IMR-90 (cell line): ENCODE data around the gene VAMP3. TPM values are rescaled to one million over a fixed set of nuclear protein-coding genes. Genes with fewer than 3 reads are reported as not detected.

ENCODE experiments used
- ATAC-seq: fragments of 200-7000 bp; cut with Tn5 transposase; 2 replicates; pipeline ENCODE4 v1.9.1; 2020; ENCODE audit warnings: low read depth, mild to moderate bottlenecking, moderate library complexity
- BruUV-seq: library from RNA; stranded (reverse); fragments of 400-500 nt; replicated peaks from 2 replicates; lab custom pipeline; 2021; lab: Mats Ljungman, UMichigan
- CTCF ChIA-PET: fragments of 300-600 bp; formaldehyde crosslinking; extraction: SDS; loops from one replicate; lab custom pipeline; 2021; ENCODE audit warnings: antibody characterized with exemption; lab: Yijun Ruan, JAX
- POLR2A ChIA-PET: fragments of 300-600 bp; sonication (Branson Sonifier 250); formaldehyde crosslinking; loops from one replicate; lab custom pipeline; 2022; ENCODE audit warnings: antibody characterized with exemption; ENCODE audit not compliant: unreplicated experiment; lab: Charles Lee
- DNase-seq: peaks from one replicate; pipeline ENCODE4 v3.0.0; 2013
- H2AFZ ChIP-seq: replicated peaks from 2 replicates; pipeline ENCODE3; 2013; ENCODE audit warnings: low read length, mild to moderate bottlenecking; ENCODE audit not compliant: poor library complexity
- H2AK5ac ChIP-seq: 2 replicates; pipeline ENCODE4 v1.6.1; 2013; ENCODE audit warnings: low read depth, low read length, inconsistent platforms
- H2AK9ac ChIP-seq: replicated peaks from 2 replicates; pipeline ENCODE3; 2013; ENCODE audit warnings: mild to moderate bottlenecking, low read depth, low read length, moderate library complexity; ENCODE audit not compliant: poor library complexity
- H2BK120ac ChIP-seq: 2 replicates; pipeline ENCODE4 v1.6.1; 2013; ENCODE audit warnings: low read depth, low read length, inconsistent platforms
- H2BK15ac ChIP-seq: 3 replicates; pipeline ENCODE4 v1.6.1; 2013; ENCODE audit warnings: low read depth, low read length, inconsistent platforms
- H2BK20ac ChIP-seq: 2 replicates; pipeline ENCODE4 v1.6.1; 2013; ENCODE audit warnings: low read depth, mild to moderate bottlenecking, inconsistent platforms, low read length, moderate library complexity
- H2BK5ac ChIP-seq: 2 replicates; pipeline ENCODE4 v1.6.1; 2013; ENCODE audit warnings: mild to moderate bottlenecking, low read depth, low read length, inconsistent platforms; ENCODE audit not compliant: poor library complexity, severe bottlenecking
- H3K14ac ChIP-seq: replicated peaks from 2 replicates; pipeline ENCODE4 v1.6.1; 2013; ENCODE audit warnings: low read depth, low read length, inconsistent platforms
- H3K18ac ChIP-seq: 2 replicates; pipeline ENCODE4 v1.6.1; 2013; ENCODE audit warnings: low read depth, low read length, control low read depth
- H3K23ac ChIP-seq: 2 replicates; pipeline ENCODE4 v1.6.1; 2013; ENCODE audit warnings: low read depth, low read length, inconsistent platforms
- H3K27ac ChIP-seq: 2 replicates; pipeline ENCODE4 v1.5.1; 2013; ENCODE audit warnings: mild to moderate bottlenecking, control low read depth, low read length; ENCODE audit not compliant: insufficient read depth
- H3K27me3 ChIP-seq: 2 replicates; pipeline ENCODE4 v1.6.1; 2013; ENCODE audit warnings: low read length; ENCODE audit not compliant: control insufficient read depth, insufficient read depth
- H3K36me3 ChIP-seq: 2 replicates; pipeline ENCODE4 v1.6.1; 2013; ENCODE audit warnings: low read length, mixed read lengths; ENCODE audit not compliant: control insufficient read depth, insufficient read depth
- H3K4ac ChIP-seq: 2 replicates; pipeline ENCODE4 v1.6.1; 2013; ENCODE audit warnings: low read depth, low read length, inconsistent platforms
- H3K4me1 ChIP-seq: 2 replicates; pipeline ENCODE4 v1.6.1; 2013; ENCODE audit warnings: low read length, mixed read lengths; ENCODE audit not compliant: control insufficient read depth, insufficient read depth
- H3K4me2 ChIP-seq: 2 replicates; pipeline ENCODE4 v1.6.1; 2013; ENCODE audit warnings: low read depth, mild to moderate bottlenecking, control low read depth, low read length, moderate library complexity
- H3K4me3 ChIP-seq: 2 replicates; pipeline ENCODE4 v1.5.1; 2013; ENCODE audit warnings: low read depth, mild to moderate bottlenecking, control low read depth, low read length, moderate library complexity; ENCODE audit not compliant: insufficient read depth
- H3K56ac ChIP-seq: 2 replicates; pipeline ENCODE4 v1.6.1; 2013; ENCODE audit warnings: low read length, inconsistent platforms; ENCODE audit not compliant: insufficient read depth; ENCODE audit errors: extremely low read depth
- H3K79me1 ChIP-seq, 2 experiments: 2 replicates each; pipeline ENCODE4 v1.6.1; 2013; ENCODE audit warnings: low read length in 2 of 2, inconsistent platforms in 1 of 2, low read depth in 1 of 2
- H3K9ac ChIP-seq: 2 replicates; pipeline ENCODE4 v1.6.1; 2013; ENCODE audit warnings: low read depth, low read length, control low read depth
- H3K9me1 ChIP-seq: 2 replicates; pipeline ENCODE4 v1.6.1; 2013; ENCODE audit warnings: low read length, inconsistent platforms; ENCODE audit not compliant: insufficient read depth
- H3K9me3 ChIP-seq: 2 replicates; pipeline ENCODE4 v1.6.1; 2013; ENCODE audit warnings: low read length; ENCODE audit not compliant: control insufficient read depth, insufficient read depth
- H4K20me1 ChIP-seq: 2 replicates; pipeline ENCODE4 v1.6.1; 2013; ENCODE audit warnings: low read length, inconsistent platforms; ENCODE audit not compliant: insufficient read depth
- H4K5ac ChIP-seq: 2 replicates; pipeline ENCODE4 v1.6.1; 2013; ENCODE audit warnings: mild to moderate bottlenecking, low read depth, low read length, control low read depth
- H4K8ac ChIP-seq, 2 experiments: 2 replicates each; pipeline ENCODE4 v1.6.1; 2013; ENCODE audit warnings: low read depth in 2 of 2, low read length in 2 of 2, control low read depth in 1 of 2, inconsistent platforms in 1 of 2
- H4K91ac ChIP-seq: 2 replicates; pipeline ENCODE4 v1.6.1; 2013; ENCODE audit warnings: low read depth, low read length, inconsistent platforms; ENCODE audit not compliant: insufficient read depth
- BHLHE40 ChIP-seq: fragments of 150-350 bp; IDR thresholded peaks from 2 replicates; pipeline ENCODE4 v1.6.1; 2016; ENCODE audit warnings: mild to moderate bottlenecking, low read depth, low read length
- CEBPB ChIP-seq: IDR thresholded peaks from 2 replicates; pipeline ENCODE4 v1.6.1; 2012; ENCODE audit warnings: low read depth, low read length, improper control_type of control experiment
- CHD1 ChIP-seq: IDR thresholded peaks from 2 replicates; pipeline ENCODE4 v1.6.1; 2012; ENCODE audit warnings: low read depth, low read length, improper control_type of control experiment
- FOS ChIP-seq: fragments of 150-350 bp; IDR thresholded peaks from 2 replicates; pipeline ENCODE4 v1.6.1; 2016; ENCODE audit warnings: low read depth, low read length
- MAFK ChIP-seq: IDR thresholded peaks from 2 replicates; pipeline ENCODE4 v1.6.1; 2012; ENCODE audit warnings: low read depth, low read length, improper control_type of control experiment
- MAZ ChIP-seq: IDR thresholded peaks from 2 replicates; pipeline ENCODE4 v1.6.1; 2012; ENCODE audit warnings: low read depth, mild to moderate bottlenecking, low read length, improper control_type of control experiment, moderate library complexity, borderline replicate concordance
- RAD21 ChIP-seq: IDR thresholded peaks from 2 replicates; pipeline ENCODE4 v1.6.1; 2012; ENCODE audit warnings: low read length, improper control_type of control experiment
- RCOR1 ChIP-seq: IDR thresholded peaks from 2 replicates; pipeline ENCODE4 v1.6.1; 2012; ENCODE audit warnings: mild to moderate bottlenecking, low read length, improper control_type of control experiment; ENCODE audit not compliant: insufficient replicate concordance
- SMC3 ChIP-seq: fragments of 150-350 bp; IDR thresholded peaks from 2 replicates; pipeline ENCODE4 v1.6.1; 2016; ENCODE audit warnings: low read depth, mild to moderate bottlenecking, antibody characterized with exemption, low read length, moderate library complexity
- WGBS, 2 experiments: methylation state at CpG; one replicate each; pipeline versions ENCODE4 v1.1.5 to v1.1.7; 2013; ENCODE audit warnings: missing lambda C conversion rate in 2 of 2; ENCODE audit not compliant: insufficient read length in 1 of 2; ENCODE audit errors: extremely low coverage in 2 of 2; 5-methylcytosine and 5-hydroxymethylcytosine counted together
- dilution Hi-C: fragments of 300-500 bp; cut with HindIII; formaldehyde crosslinking; loops from one replicate; pipeline ENCODE4 v1.14.3; 2018; ENCODE audit warnings: low sequenced_read_pairs; ENCODE audit not compliant: unreplicated experiment
- in situ Hi-C: fragments of 300-500 bp; cut with MboI; formaldehyde crosslinking; loops from 3 replicates; pipeline ENCODE4 v1.14.3; 2019; ENCODE audit warnings: low sequenced_read_pairs, inconsistent platforms, mixed read lengths
- intact Hi-C: fragments of 100-400 bp; cut with micrococcal nuclease; formaldehyde crosslinking; loops from 2 replicates; pipeline ENCODE4 v1.10.0; 2022
- polyA plus RNA-seq, 3 experiments: library from polyadenylated mRNA; depleted of rRNA; stranded (reverse); fragments of >200 nt; gene quantifications; 2 replicates each; pipeline ENCODE4 v1.2.3, GENCODE V29; 2012; ENCODE audit warnings: low replicate concordance in 1 of 3
- total RNA-seq: library from RNA; depleted of rRNA; stranded (reverse); fragments of >200 nt; gene quantifications from 2 replicates; pipeline ENCODE4 v1.2.3, GENCODE V29; 2012
- TF ChIP-seq, protein P1 (sequence below): fragments of 150-350 bp; IDR thresholded peaks from 2 replicates; pipeline ENCODE4 v1.6.1; 2016; ENCODE audit warnings: low read depth, mild to moderate bottlenecking, low read length, moderate library complexity, borderline replicate concordance

Gene VAMP3
- total and polyA plus RNA-seq, 2 of the 4 experiments (the other 2 are of a cell fraction): 99.1 to 354 TPM

DNA sequence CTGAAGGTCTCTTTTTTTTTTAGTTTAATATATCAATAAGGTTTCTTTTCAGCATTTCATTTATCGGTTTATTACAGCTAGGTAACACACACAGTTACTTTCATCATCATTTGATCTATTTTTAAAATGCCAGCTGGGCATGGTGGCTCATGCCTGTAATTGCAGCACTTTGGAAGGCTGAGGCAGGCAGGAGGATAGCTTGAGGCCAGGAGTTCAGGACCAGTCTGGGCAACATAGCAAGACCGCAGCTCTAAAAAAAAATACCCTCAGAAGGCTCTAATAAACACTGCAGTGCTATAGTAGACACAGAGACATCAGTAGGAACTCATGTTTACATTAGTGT lies 48.5 kb upstream of the VAMP3 start:
- no peaks in the 10 kb centered on the region for H3K9me1 ChIP-seq
- intact Hi-C loops: no loop called here
- no peaks in the 10 kb centered on the region for H4K20me1 ChIP-seq
- WGBS, 2 experiments: no CpG with 5 or more reads among the region's 2 CpGs
- CTCF ChIA-PET: interaction anchor here (1.1 kb wide), 1 partner anchor 30 kb away, joined by 5 read pairs; no protein-coding TSS in a partner anchor
- peaks cover 48% of the 10 kb centered on the region for H3K27me3 ChIP-seq
- DNase-seq (no peak), ATAC-seq (no peak)
- no peak overlapping the region for H3K4me3 ChIP-seq
- H3K56ac ChIP-seq: no peak overlapping the region
- H4K5ac ChIP-seq: no peak overlapping the region
- H4K91ac ChIP-seq: no peak overlapping the region
- in situ Hi-C loops: no loop called here
- no peak overlapping the region for H2AK9ac ChIP-seq
- no peak overlapping the region for H3K23ac ChIP-seq
- H2BK20ac ChIP-seq: no peak overlapping the region
- no peak overlapping the region for H2BK120ac ChIP-seq
- no peak overlapping the region for H3K4ac ChIP-seq
- H2BK5ac ChIP-seq: no peak overlapping the region
- no peaks in the 10 kb centered on the region for H3K79me1 ChIP-seq
- no peak overlapping the region for H4K8ac ChIP-seq
- H3K4me1 ChIP-seq: no peaks in the 10 kb centered on the region
- no peaks in the 10 kb centered on the region for H3K9me3 ChIP-seq
- H2BK15ac ChIP-seq: no peak overlapping the region
- POLR2A ChIA-PET: interaction anchor here (0.6 kb wide), 1 partner anchor 615 kb away, joined by 3 read pairs; no protein-coding TSS in a partner anchor
- no TSS peak for BruUV-seq
- H3K36me3 ChIP-seq: no peaks in the 10 kb centered on the region
- no peak overlapping the region for H3K18ac ChIP-seq
- no peak overlapping the region for H3K27ac ChIP-seq
- H3K9ac ChIP-seq: no peak overlapping the region
- no peak for TF ChIP-seq FOS
- TF ChIP-seq MAFK: no peak
- no peak for TF ChIP-seq RAD21
- TF ChIP-seq MAZ: no peak
- TF ChIP-seq, protein P1, sequence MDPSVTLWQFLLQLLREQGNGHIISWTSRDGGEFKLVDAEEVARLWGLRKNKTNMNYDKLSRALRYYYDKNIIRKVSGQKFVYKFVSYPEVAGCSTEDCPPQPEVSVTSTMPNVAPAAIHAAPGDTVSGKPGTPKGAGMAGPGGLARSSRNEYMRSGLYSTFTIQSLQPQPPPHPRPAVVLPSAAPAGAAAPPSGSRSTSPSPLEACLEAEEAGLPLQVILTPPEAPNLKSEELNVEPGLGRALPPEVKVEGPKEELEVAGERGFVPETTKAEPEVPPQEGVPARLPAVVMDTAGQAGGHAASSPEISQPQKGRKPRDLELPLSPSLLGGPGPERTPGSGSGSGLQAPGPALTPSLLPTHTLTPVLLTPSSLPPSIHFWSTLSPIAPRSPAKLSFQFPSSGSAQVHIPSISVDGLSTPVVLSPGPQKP: no peak
- TF ChIP-seq RCOR1: no peak
- TF ChIP-seq CEBPB: no peak
- TF ChIP-seq SMC3: no peak
- no peak for TF ChIP-seq BHLHE40
- no peak for TF ChIP-seq CHD1
- dilution Hi-C loops: no loop called here
- H2AK5ac ChIP-seq: no peak overlapping the region
- H2AFZ ChIP-seq: no peak overlapping the region
- H3K14ac ChIP-seq: no peak overlapping the region
- no peak overlapping the region for H3K4me2 ChIP-seq
